SU-DHL-6 (cell line): ENCODE data around the gene GDI1.

ENCODE experiments used
- CTCF ChIP-seq: fragments of 200-600 bp; sonication (generic); IDR thresholded peaks from one replicate; pipeline ENCODE4 v1.5.1; 2017; ENCODE audit warnings: antibody characterized with exemption, mild to moderate bottlenecking, low read length, moderate library complexity; ENCODE audit not compliant: insufficient read depth, poor library complexity, severe bottlenecking
- EZH2phosphoT487 ChIP-seq: fragments of 200-600 bp; sonication (generic), shearing (Covaris generic); conservative IDR thresholded peaks from 2 replicates; pipeline ENCODE4 v1.6.1; 2018; ENCODE audit warnings: mild to moderate bottlenecking, antibody characterized with exemption, low read length, moderate library complexity, mixed read lengths

DNA sequence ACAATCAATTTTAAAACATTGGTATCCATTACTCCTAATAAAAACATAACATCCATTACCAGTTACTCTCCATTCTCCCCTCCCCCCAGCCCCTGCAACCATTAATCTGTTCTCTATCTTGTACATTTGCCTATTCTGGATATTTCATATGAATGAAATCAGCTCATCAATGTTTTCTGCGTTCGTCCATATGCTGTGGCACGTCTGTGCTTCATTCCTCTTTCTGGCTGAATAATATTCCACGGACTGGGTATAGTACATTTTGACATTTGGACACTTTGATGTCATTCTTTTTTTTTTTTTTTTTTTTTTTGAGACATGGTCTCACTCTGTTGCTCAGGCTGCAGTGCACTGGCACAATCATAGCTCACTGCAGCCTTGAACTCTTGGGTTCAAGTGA is 33.1 kb upstream of the GDI1 start:
- TF ChIP-seq CTCF: no peak
- no peak for TF ChIP-seq EZH2phosphoT487
